HCT116 (cell line): ENCODE results near the gene IL10RB. TPM values are rescaled to one million over a fixed set of nuclear protein-coding genes. Genes with fewer than 3 reads are reported as not detected.

Experiments
- ATAC-seq: fragments of 200-7000 bp; cut with Tn5 transposase; 2 replicates; pipeline ENCODE4 v1.9.1; 2020; ENCODE audit warnings: mild to moderate bottlenecking, moderate library complexity
- BruUV-seq: library from RNA; stranded (reverse); fragments of 400-500 nt; replicated peaks from 2 replicates; lab custom pipeline; 2021; lab: Mats Ljungman, UMichigan
- CTCF ChIA-PET: fragments of 300-600 bp; sonication (Branson Sonifier 250); formaldehyde crosslinking; loops from one replicate; lab custom pipeline; 2021; ENCODE audit warnings: antibody characterized with exemption; lab: Charles Lee
- POLR2A ChIA-PET: fragments of 300-600, 350-600 bp; sonication (Branson Sonifier 250); formaldehyde crosslinking; loops from one replicate; lab custom pipeline; 2021; ENCODE audit warnings: antibody characterized with exemption; lab: Charles Lee
- RAD21 ChIA-PET, 2 experiments: fragments of 300-600 bp; sonication (Branson Sonifier 250); formaldehyde crosslinking; loops; one replicate each; lab custom pipeline; 2023; ENCODE audit warnings: low total read pairs in 2 of 2; ENCODE audit not compliant: uncharacterized antibody in 2 of 2, unreplicated experiment in 2 of 2, low non-redundant PET in 1 of 2; lab: Charles Lee
- DNase-seq: peaks from one replicate; pipeline ENCODE4 v3.0.0-alpha.2; 2010; ENCODE audit warnings: low read depth, low spot score
- H2AFZ ChIP-seq: fragments of 200-600 bp; shearing (Covaris generic), sonication (generic); 2 replicates; pipeline ENCODE4 v1.6.1; 2017; ENCODE audit warnings: low read depth, mixed run types, mixed read lengths, antibody characterized with exemption, low read length; ENCODE audit not compliant: poor library complexity, severe bottlenecking
- H3K27ac ChIP-seq: 2 replicates; pipeline ENCODE4 v1.5.1; 2012; ENCODE audit warnings: low read depth, low read length
- H3K27me3 ChIP-seq: fragments of 200-600 bp; sonication (generic); 2 replicates; pipeline ENCODE4 v1.6.1; 2016; ENCODE audit warnings: mixed run types, low read length, mixed read lengths; ENCODE audit not compliant: insufficient read depth
- H3K36me3 ChIP-seq, 2 experiments: fragments of 200-500 bp in 1 of 2; fragments of 200-600 bp in 1 of 2; sonication (Bioruptor generic) in 1 of 2; sonication (generic) in 1 of 2; 2 replicates each; pipeline versions ENCODE4 v1.5.1 to v1.6.1; 2014 to 2016; ENCODE audit warnings: low read length in 2 of 2, inconsistent platforms in 1 of 2, mixed read lengths in 1 of 2, mixed run types in 1 of 2; ENCODE audit not compliant: insufficient read depth in 2 of 2, control insufficient read depth in 1 of 2
- H3K4me1 ChIP-seq, 2 experiments: fragments of 200-600 bp in 1 of 2; sonication (generic) in 1 of 2; 2 replicates each; pipeline versions ENCODE4 v1.5.1 to v1.6.1; 2012 to 2017; ENCODE audit warnings: low read length in 2 of 2, inconsistent platforms in 1 of 2, mild to moderate bottlenecking in 1 of 2, mixed read lengths in 1 of 2, mixed run types in 1 of 2, moderate library complexity in 1 of 2; ENCODE audit not compliant: insufficient read depth in 2 of 2, control insufficient read depth in 1 of 2
- H3K4me2 ChIP-seq: fragments of 200-600 bp; sonication (generic); 2 replicates; pipeline ENCODE4 v1.6.1; 2017; ENCODE audit warnings: mixed run types, low read length, mixed read lengths
- H3K4me3 ChIP-seq, 2 experiments: fragments of 200-600 bp in 1 of 2; sonication (generic) in 1 of 2; replicated peaks in 1 of 2; 2 replicates each; pipeline ENCODE4 v1.5.1; 2011 to 2016; ENCODE audit warnings: low read length in 2 of 2, control low read depth in 1 of 2, low read depth in 1 of 2, mild to moderate bottlenecking in 1 of 2, mixed read lengths in 1 of 2, mixed run types in 1 of 2
- H3K79me2 ChIP-seq: fragments of 200-600 bp; sonication (generic); 2 replicates; pipeline ENCODE4 v1.6.1; 2017; ENCODE audit warnings: mild to moderate bottlenecking, mixed run types, low read length, moderate library complexity, mixed read lengths; ENCODE audit not compliant: insufficient read depth
- H3K9ac ChIP-seq: fragments of 200-600 bp; sonication (generic); 2 replicates; pipeline ENCODE4 v1.6.1; 2016; ENCODE audit warnings: low read length, mixed read lengths
- H3K9me2 ChIP-seq: fragments of 200-600 bp; sonication (generic), shearing (Covaris generic); 2 replicates; pipeline ENCODE4 v1.6.1; 2017; ENCODE audit warnings: mixed run types, mild to moderate bottlenecking, moderate library complexity; ENCODE audit not compliant: insufficient read depth
- H3K9me3 ChIP-seq, 2 experiments: fragments of 200-500 bp in 1 of 2; fragments of 200-600 bp in 1 of 2; sonication (Bioruptor generic) in 1 of 2; sonication (generic) in 1 of 2; 2 replicates each; pipeline ENCODE4 v1.6.1; 2014 to 2017; ENCODE audit warnings: low read length in 2 of 2, mixed read lengths in 2 of 2, inconsistent platforms in 1 of 2, low read depth in 1 of 2, mild to moderate bottlenecking in 1 of 2, mixed run types in 1 of 2, moderate library complexity in 1 of 2; ENCODE audit not compliant: control insufficient read depth in 1 of 2, insufficient read depth in 1 of 2
- H4K20me1 ChIP-seq: fragments of 200-600 bp; sonication (generic), shearing (Covaris generic); 2 replicates; pipeline ENCODE4 v1.6.1; 2017; ENCODE audit warnings: mixed run types, mild to moderate bottlenecking, moderate library complexity; ENCODE audit not compliant: insufficient read depth
- CBX3 ChIP-seq: IDR thresholded peaks from 2 replicates; pipeline ENCODE4 v1.6.1; 2012; ENCODE audit warnings: low read depth
- EGR1 ChIP-seq: IDR thresholded peaks from 2 replicates; pipeline ENCODE4 v1.6.1; 2012; ENCODE audit warnings: low read depth
- EZH2 ChIP-seq: fragments of 200-600 bp; sonication (generic); IDR thresholded peaks from 2 replicates; pipeline ENCODE4 v1.6.1; 2017; ENCODE audit warnings: antibody characterized with exemption, mixed run types
- EZH2phosphoT487 ChIP-seq: fragments of 200-600 bp; IDR thresholded peaks from 2 replicates; pipeline ENCODE4 v1.6.1; 2018; ENCODE audit warnings: antibody characterized with exemption, borderline replicate concordance
- FOSL1 ChIP-seq: IDR thresholded peaks from 2 replicates; pipeline ENCODE4 v1.6.1; 2012; ENCODE audit warnings: low read depth
- JUND ChIP-seq: IDR thresholded peaks from 2 replicates; pipeline ENCODE4 v1.6.1; 2012
- POLR2A ChIP-seq: IDR thresholded peaks from 2 replicates; pipeline ENCODE4 v1.7.0; 2011; ENCODE audit warnings: borderline replicate concordance; ENCODE audit not compliant: insufficient read depth, insufficient read length; ENCODE audit errors: extremely low read depth
- RAD21 ChIP-seq: IDR thresholded peaks from 2 replicates; pipeline ENCODE4 v1.6.1; 2012; ENCODE audit warnings: low read depth, mild to moderate bottlenecking
- SIN3A ChIP-seq: IDR thresholded peaks from 2 replicates; pipeline ENCODE4 v1.6.1; 2012; ENCODE audit warnings: low read depth
- ZFX ChIP-seq: fragments of 450-650 bp; IDR thresholded peaks from 2 replicates; pipeline ENCODE4 v1.6.1; 2017
- intact Hi-C: fragments of 100-400 bp; cut with micrococcal nuclease; formaldehyde crosslinking; loops from 2 replicates; pipeline ENCODE4 v1.10.0; 2022
- total RNA-seq: library from RNA; stranded (reverse); gene quantifications from one replicate; pipeline ENCODE4 v1.2.1, GENCODE V29; 2021; ENCODE audit not compliant: unreplicated experiment
- TF ChIP-seq, protein P1 (sequence below): IDR thresholded peaks from 2 replicates; pipeline ENCODE4 v1.6.1; 2012
- TF ChIP-seq, protein P2 (sequence below): IDR thresholded peaks from 2 replicates; pipeline ENCODE4 v1.6.1; 2011; ENCODE audit warnings: mild to moderate bottlenecking, low read length, moderate library complexity; ENCODE audit not compliant: insufficient replicate concordance; ENCODE audit errors: extremely low read depth

The IL10RB gene
- total RNA-seq, 1 experiment from 2014 or later: 13.7 TPM

DNA sequence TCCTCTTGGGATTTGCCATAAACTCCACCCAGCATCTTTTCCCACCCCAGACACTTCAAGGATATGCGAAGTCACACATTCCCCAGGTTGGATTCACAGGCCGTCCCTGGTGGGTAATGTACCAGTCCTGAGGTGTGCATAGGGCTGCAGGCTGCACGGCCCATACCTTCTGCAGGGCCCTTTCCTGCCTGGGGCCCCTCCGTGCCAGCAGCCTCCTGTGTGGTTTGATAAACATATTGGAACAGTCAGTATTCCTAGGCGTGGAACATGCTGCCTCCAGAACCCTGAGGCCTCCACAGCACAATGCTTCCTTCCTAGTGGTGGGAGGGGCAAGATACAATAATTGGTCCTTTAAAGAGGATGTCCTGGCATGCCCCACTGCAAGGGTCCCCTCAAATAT lies 26.6 kb downstream of the IL10RB start:
- no peak for TF ChIP-seq POLR2A
- TF ChIP-seq RAD21: no peak
- no peak for TF ChIP-seq EZH2
- TF ChIP-seq FOSL1: no peak
- TF ChIP-seq EZH2phosphoT487: no peak
- no peak for TF ChIP-seq JUND
- TF ChIP-seq, protein P1, sequence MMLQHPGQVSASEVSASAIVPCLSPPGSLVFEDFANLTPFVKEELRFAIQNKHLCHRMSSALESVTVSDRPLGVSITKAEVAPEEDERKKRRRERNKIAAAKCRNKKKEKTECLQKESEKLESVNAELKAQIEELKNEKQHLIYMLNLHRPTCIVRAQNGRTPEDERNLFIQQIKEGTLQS: no peak
- TF ChIP-seq EGR1: no peak
- TF ChIP-seq CBX3: no peak
- TF ChIP-seq ZFX: no peak
- TF ChIP-seq, protein P2, sequence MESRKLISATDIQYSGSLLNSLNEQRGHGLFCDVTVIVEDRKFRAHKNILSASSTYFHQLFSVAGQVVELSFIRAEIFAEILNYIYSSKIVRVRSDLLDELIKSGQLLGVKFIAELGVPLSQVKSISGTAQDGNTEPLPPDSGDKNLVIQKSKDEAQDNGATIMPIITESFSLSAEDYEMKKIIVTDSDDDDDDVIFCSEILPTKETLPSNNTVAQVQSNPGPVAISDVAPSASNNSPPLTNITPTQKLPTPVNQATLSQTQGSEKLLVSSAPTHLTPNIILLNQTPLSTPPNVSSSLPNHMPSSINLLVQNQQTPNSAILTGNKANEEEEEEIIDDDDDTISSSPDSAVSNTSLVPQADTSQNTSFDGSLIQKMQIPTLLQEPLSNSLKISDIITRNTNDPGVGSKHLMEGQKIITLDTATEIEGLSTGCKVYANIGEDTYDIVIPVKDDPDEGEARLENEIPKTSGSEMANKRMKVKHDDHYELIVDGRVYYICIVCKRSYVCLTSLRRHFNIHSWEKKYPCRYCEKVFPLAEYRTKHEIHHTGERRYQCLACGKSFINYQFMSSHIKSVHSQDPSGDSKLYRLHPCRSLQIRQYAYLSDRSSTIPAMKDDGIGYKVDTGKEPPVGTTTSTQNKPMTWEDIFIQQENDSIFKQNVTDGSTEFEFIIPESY: no peak
- ChIA-PET CTCF (no interaction called here), RAD21 (no interaction called here), POLR2A (no interaction called here)
- H3K4me3 ChIP-seq: no peak overlapping the region
- no peaks in the 10 kb centered on the region for H3K36me3 ChIP-seq
- intact Hi-C loops: no loop called here
- no peaks in the 10 kb centered on the region for H3K79me2 ChIP-seq
- no peak overlapping the region for H3K9ac ChIP-seq
- no peaks in the 10 kb centered on the region for H3K9me2 ChIP-seq
- ATAC-seq: no peak
- BruUV-seq: no TSS peak
- no peaks in the 10 kb centered on the region for H4K20me1 ChIP-seq
- H2AFZ ChIP-seq: no peak overlapping the region
- H3K27ac ChIP-seq: no peak overlapping the region
- H3K4me1 ChIP-seq: no peaks in the 10 kb centered on the region; a peak in 1 of 4 replicates
- DNase-seq: no peak
- no peaks in the 10 kb centered on the region for H3K9me3 ChIP-seq
- H3K27me3 ChIP-seq: no peaks in the 10 kb centered on the region
- no peak overlapping the region for H3K4me2 ChIP-seq

DNA sequence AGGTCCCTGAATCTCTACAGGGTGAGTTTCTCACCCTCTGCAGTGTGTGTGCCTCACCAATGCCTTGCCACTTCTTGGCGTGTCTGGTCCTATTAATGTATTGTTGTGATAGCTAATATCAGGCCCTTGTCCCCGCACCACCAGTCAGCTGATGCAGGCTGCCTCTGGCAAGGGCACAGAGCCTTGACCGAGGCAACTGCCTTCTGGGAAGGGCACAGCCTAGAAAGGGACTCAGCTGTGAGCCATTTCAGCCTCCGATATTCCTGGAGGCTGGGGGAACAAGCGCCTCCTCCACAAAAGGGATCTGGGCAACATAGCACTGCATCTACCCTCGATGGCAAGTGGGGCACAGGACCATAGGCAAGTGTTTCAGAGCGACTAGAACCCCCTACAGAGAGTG lies 27.0 kb downstream of the IL10RB start:
- BruUV-seq: no TSS peak
- Histone ChIP-seq H3K4me3 (no peak overlapping the region), H3K27me3 (no peaks in the 10 kb centered on the region), H3K36me3 (no peaks in the 10 kb centered on the region), H3K79me2 (no peaks in the 10 kb centered on the region), H3K27ac (no peak overlapping the region), H3K9me2 (no peaks in the 10 kb centered on the region), H3K9me3 (no peaks in the 10 kb centered on the region), H3K4me1 (no peaks in the 10 kb centered on the region), H4K20me1 (no peaks in the 10 kb centered on the region), H2AFZ (no peak overlapping the region), H3K9ac (no peak overlapping the region), H3K4me2 (no peak overlapping the region)
- RAD21 ChIA-PET: no interaction called here
- intact Hi-C loops: no loop called here
- DNase-seq (no peak), ATAC-seq (no peak)
- TF ChIP-seq SIN3A: no peak
- POLR2A ChIA-PET: no interaction called here
- CTCF ChIA-PET: no interaction called here
